ENCODE results near the gene HOXC12.

DNA sequence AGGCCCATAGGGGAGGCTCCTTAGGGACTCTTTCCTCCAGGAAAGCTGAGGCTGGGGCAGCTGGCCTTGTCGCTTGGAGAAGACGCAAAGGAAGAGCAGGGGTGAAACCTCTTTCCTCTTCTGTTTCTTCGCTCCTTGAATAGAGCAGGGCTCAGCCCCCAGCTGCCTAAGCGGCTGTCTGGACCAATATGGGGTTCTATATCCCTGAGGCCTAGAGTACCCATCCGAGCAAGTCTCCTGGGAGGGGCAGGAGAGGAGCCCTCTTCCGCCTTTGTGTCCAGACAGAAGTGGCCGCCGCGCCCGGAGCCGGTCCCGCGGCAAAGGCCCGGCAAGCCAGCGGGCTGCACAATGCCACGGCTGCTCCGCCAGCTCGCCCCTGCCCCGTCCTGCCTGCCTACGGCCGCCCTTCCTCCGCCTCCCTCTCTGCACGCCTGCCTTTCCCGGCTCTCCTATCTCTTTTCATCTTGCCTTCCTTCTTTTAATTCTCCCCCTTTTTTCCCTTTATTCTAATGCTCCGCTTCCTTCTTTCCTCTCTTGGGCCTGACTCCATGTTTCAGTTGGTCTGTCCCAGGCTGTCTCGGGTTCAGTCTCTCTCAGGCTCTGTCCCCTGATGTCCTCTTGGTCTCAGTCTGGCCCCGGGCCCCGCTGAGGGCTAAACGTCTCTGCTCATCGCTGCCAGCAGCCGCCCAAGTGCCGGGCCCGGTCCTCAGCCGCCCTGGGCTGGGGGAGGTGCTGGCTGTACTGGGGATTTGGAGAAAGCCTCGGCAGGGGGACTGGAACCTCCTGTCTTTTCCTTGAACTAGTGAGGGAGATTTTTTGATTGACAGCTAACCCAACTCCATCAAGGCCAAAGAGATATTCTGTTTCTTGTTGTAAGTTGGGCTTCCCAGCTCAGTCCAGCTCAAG lies 42.8 kb downstream of the HOXC12 start:
- TF ChIP-seq, protein P1, sequence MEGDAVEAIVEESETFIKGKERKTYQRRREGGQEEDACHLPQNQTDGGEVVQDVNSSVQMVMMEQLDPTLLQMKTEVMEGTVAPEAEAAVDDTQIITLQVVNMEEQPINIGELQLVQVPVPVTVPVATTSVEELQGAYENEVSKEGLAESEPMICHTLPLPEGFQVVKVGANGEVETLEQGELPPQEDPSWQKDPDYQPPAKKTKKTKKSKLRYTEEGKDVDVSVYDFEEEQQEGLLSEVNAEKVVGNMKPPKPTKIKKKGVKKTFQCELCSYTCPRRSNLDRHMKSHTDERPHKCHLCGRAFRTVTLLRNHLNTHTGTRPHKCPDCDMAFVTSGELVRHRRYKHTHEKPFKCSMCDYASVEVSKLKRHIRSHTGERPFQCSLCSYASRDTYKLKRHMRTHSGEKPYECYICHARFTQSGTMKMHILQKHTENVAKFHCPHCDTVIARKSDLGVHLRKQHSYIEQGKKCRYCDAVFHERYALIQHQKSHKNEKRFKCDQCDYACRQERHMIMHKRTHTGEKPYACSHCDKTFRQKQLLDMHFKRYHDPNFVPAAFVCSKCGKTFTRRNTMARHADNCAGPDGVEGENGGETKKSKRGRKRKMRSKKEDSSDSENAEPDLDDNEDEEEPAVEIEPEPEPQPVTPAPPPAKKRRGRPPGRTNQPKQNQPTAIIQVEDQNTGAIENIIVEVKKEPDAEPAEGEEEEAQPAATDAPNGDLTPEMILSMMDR (IDR thresholded peaks at IDR 0.05): no peak
- TF ChIP-seq POLR2AphosphoS5 (IDR thresholded peaks at IDR 0.05; ENCODE audit: low read depth, low read length) (peak; percentile 47; the same call in 1 of the 2 replicates), TCF7L2 (IDR thresholded peaks at IDR 0.05; ENCODE audit: low read depth, low read length) (no peak), SIN3A (IDR thresholded peaks at IDR 0.05; ENCODE audit: borderline replicate concordance, insufficient read depth, low read depth, low read length) (0 out of 2 replicates have a peak, but pooled peaks have one; percentile 81)

Measured in Panc1 (cell line).